HCT116 (cell line): ENCODE results near the gene NEUROD4.

ENCODE experiments used
- CBX3 ChIP-seq: IDR thresholded peaks from 2 replicates; pipeline ENCODE4 v1.6.1; 2012; ENCODE audit warnings: low read depth
- POLR2A ChIP-seq: IDR thresholded peaks from 2 replicates; pipeline ENCODE4 v1.7.0; 2011; ENCODE audit warnings: borderline replicate concordance; ENCODE audit not compliant: insufficient read depth, insufficient read length; ENCODE audit errors: extremely low read depth
- POLR2AphosphoS5 ChIP-seq: IDR thresholded peaks from 2 replicates; pipeline ENCODE4 v1.6.1; 2011; ENCODE audit warnings: mild to moderate bottlenecking, low read depth, low read length, moderate library complexity
- SP1 ChIP-seq: IDR thresholded peaks from 2 replicates; pipeline ENCODE4 v1.6.1; 2012; ENCODE audit warnings: low read depth
- YY1 ChIP-seq: IDR thresholded peaks from 2 replicates; pipeline ENCODE4 v1.6.1; 2011; ENCODE audit warnings: low read length, low read depth, moderate library complexity, mild to moderate bottlenecking; ENCODE audit not compliant: insufficient replicate concordance; ENCODE audit errors: extremely low read depth
- TF ChIP-seq, protein P1 (sequence below), 3 experiments: fragments of 200-600 bp in 1 of 3; sonication (generic) in 1 of 3; IDR thresholded peaks in 2 of 3; conservative IDR thresholded peaks in 1 of 3; 2 replicates each; pipeline ENCODE4 v1.5.1; 2012 to 2017; ENCODE audit warnings: low read depth in 2 of 3, low read length in 2 of 3, antibody characterized with exemption in 1 of 3, borderline replicate concordance in 1 of 3, control low read depth in 1 of 3, mild to moderate bottlenecking in 1 of 3, mixed read lengths in 1 of 3, mixed run types in 1 of 3, moderate library complexity in 1 of 3; ENCODE audit not compliant: insufficient read depth in 1 of 3
- TF ChIP-seq, protein P2 (sequence below): IDR thresholded peaks from 2 replicates; pipeline ENCODE4 v1.6.1; 2012
- TF ChIP-seq, protein P3 (sequence below): IDR thresholded peaks from 2 replicates; pipeline ENCODE4 v1.6.1; 2012; ENCODE audit warnings: low read depth

DNA sequence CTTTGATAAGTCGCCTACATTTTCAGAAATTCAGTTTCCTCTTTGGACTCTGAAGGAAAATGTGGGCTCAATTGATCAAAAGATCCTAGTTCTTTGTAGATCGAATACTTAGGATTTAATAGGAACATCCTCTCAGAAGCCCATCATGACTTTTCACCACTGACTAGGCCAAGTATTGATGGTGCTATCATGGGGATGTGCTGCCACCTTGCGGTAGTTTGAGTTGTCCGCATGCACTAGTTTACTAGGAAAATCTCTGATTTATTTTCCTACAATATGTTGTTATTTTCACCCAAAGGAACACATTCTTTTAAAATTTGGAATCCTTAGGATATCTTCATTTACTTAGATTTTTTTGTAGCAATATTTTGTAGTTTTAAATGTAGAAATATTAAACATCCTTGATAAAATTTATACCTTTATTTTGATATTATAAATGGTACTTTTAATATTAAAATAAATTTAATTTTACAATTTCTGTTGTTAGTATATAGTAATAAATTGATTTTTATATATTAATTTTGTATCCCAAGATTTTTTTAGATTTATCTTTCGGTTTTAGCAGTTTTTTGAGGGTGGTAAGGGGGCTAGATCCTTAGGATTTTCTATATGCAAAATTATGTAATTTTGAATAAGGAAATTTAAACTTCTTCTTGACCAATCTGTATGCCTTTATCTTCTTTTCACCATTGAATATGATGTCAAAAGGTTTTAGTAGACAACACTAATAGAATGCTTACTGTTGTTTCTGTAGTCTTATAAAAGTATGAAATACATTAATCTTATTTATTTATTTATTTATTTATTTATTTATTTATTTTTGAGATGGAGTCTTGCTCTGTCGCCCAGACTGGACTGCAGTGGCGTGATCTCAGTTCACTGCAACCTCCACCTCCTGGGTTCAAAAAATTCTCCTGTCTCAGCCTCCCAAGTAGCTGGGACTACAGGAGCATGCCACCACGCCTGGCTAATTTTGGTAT is 53.6 kb downstream of the NEUROD4 start:
- TF ChIP-seq YY1 (no peak), SP1 (no peak), CBX3 (no peak), POLR2AphosphoS5 (no peak), POLR2A (no peak)
- TF ChIP-seq, protein P1, sequence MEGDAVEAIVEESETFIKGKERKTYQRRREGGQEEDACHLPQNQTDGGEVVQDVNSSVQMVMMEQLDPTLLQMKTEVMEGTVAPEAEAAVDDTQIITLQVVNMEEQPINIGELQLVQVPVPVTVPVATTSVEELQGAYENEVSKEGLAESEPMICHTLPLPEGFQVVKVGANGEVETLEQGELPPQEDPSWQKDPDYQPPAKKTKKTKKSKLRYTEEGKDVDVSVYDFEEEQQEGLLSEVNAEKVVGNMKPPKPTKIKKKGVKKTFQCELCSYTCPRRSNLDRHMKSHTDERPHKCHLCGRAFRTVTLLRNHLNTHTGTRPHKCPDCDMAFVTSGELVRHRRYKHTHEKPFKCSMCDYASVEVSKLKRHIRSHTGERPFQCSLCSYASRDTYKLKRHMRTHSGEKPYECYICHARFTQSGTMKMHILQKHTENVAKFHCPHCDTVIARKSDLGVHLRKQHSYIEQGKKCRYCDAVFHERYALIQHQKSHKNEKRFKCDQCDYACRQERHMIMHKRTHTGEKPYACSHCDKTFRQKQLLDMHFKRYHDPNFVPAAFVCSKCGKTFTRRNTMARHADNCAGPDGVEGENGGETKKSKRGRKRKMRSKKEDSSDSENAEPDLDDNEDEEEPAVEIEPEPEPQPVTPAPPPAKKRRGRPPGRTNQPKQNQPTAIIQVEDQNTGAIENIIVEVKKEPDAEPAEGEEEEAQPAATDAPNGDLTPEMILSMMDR (IDR thresholded peaks at IDR 0.05 in 2 of 3, conservative IDR thresholded peaks at IDR 0.05 in 1 of 3; ENCODE audit: borderline replicate concordance in 1 of 3, insufficient read depth in 1 of 3, low read depth in 2 of 3, low read length in 2 of 3) = peak; percentile 71 to 87 (median 79)
- TF ChIP-seq, protein P2, sequence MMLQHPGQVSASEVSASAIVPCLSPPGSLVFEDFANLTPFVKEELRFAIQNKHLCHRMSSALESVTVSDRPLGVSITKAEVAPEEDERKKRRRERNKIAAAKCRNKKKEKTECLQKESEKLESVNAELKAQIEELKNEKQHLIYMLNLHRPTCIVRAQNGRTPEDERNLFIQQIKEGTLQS = no peak
- TF ChIP-seq, protein P3, sequence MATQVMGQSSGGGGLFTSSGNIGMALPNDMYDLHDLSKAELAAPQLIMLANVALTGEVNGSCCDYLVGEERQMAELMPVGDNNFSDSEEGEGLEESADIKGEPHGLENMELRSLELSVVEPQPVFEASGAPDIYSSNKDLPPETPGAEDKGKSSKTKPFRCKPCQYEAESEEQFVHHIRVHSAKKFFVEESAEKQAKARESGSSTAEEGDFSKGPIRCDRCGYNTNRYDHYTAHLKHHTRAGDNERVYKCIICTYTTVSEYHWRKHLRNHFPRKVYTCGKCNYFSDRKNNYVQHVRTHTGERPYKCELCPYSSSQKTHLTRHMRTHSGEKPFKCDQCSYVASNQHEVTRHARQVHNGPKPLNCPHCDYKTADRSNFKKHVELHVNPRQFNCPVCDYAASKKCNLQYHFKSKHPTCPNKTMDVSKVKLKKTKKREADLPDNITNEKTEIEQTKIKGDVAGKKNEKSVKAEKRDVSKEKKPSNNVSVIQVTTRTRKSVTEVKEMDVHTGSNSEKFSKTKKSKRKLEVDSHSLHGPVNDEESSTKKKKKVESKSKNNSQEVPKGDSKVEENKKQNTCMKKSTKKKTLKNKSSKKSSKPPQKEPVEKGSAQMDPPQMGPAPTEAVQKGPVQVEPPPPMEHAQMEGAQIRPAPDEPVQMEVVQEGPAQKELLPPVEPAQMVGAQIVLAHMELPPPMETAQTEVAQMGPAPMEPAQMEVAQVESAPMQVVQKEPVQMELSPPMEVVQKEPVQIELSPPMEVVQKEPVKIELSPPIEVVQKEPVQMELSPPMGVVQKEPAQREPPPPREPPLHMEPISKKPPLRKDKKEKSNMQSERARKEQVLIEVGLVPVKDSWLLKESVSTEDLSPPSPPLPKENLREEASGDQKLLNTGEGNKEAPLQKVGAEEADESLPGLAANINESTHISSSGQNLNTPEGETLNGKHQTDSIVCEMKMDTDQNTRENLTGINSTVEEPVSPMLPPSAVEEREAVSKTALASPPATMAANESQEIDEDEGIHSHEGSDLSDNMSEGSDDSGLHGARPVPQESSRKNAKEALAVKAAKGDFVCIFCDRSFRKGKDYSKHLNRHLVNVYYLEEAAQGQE = no peak
